ENCODE measurements around the gene HIVEP3.

DNA sequence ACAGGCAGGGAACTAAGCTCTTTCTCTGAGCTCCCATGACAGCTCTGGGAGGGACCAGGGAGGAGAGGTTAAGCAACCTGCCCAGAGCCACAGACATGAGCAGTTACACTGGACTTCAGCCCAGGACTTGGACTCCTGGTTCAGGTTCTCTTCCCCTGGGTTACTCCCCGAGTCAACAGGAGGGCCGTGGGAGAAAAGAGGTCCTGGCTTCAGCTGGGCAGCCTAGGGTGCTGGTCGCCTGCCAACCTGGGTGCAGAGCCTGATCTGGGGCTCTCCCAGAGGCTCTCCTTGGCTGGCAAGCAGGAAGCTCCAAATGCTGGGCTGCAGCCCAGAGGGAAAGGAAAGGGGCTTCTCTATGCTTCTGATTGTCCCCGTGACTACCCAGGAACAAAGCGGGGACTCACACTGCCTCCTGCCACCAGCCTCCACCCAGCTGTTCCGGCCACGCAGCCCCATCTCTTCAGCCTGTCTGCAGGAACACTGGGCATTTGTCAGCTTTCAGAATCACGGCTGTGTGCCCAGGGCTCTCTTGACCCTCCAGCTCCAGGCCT is 141.8 kb downstream of the HIVEP3 start:
- TF ChIP-seq POLR2A (IDR thresholded peaks at IDR 0.05), result no peak
- no peak for TF ChIP-seq CTCF (IDR thresholded peaks at IDR 0.05)

Data from right lobe of liver (tissue), 4 donors.